Activated naive CD4-positive, alpha-beta T cell treated with anti-CD3 and anti-CD28 coated beads, Interleukin-2, amount 50 U/mL, for 16 hours (primary cell): ENCODE measurements around the gene SOCS4.
"Not testable (repeated sequence)": the region's sequence is repeated elsewhere in the genome, so short reads cannot be mapped to it uniquely, and the experiment has no call there.

Experiments
- DNase-seq: peaks from one replicate; pipeline ENCODE4 v3.0.0-alpha.2; 2020

The SOCS4 gene

DNA sequence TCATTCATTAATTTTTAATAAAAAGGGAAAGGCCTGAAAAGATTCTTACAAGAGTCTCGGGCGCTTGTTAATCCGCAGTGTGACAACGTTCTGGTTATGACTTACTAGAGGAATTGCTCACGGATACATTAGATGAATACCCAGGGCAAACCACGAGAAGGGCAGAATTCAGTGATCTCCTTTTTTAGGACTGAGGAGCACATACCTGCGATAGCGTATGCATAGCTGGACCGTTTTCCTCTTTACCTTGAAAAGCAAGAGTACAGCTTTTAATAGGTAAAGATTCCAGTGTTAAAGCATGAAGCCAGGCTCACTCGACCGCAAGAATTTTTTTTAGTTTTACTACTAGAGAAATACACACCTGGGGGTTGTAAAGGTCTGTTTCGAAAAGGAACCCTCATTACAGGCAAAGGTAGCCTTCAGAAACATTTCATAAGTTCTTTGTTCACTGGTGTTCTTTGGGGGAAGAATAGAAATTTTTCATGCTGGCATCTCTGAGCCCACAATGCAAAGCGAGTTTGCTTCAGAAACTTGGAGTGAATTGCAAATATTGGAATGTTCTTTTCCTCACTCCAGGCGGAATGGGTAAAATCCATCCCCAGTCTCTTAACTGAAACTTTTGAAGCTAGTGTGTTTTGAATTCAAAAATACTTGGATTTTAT is 25.4 kb downstream of the SOCS4 start:
- DNase-seq: no peak

DNA sequence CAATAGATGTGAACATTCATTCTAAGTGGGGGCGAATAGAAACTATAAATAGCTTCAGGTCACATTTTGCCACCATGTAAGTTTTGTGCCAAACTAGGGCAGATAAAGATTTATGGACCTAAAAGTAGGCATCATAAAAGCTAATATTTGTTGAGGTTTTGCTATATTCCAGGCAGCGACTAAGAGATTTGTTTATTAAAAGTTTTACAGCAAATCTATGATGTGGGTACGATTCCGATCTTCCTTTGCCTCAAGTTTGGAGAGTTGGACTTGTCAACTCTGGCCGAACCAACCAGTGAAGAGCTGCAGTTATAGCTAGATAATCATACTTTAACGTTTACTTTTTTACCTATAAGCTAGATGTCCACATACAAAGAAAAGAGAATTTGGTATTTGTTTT is 26.0 kb downstream of the SOCS4 start:
- no peak for DNase-seq

DNA sequence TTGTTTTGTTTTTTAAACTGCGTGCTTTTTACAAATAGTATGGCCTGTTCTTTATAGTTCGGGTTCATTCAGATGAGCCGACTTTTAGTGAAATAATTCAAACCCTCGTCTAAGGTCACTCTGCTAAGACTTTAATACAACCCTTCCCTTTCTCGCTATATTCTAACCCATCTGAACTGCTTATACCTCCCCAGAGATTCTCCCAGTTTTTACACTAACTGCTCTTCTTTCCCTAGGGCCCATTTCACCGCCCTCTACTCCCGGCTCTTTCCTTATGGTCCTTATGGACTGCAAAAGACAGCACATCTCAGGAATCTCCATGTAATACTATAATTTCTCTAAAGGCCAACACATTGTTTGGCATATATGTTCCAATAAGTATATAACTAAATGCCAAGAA is 26.5 kb downstream of the SOCS4 start:
- DNase-seq: no peak

- DNase-seq: no peak
These were observed 27.1 kb downstream of the SOCS4 start for GRCh38 chr14:55054098-55054497.

DNA sequence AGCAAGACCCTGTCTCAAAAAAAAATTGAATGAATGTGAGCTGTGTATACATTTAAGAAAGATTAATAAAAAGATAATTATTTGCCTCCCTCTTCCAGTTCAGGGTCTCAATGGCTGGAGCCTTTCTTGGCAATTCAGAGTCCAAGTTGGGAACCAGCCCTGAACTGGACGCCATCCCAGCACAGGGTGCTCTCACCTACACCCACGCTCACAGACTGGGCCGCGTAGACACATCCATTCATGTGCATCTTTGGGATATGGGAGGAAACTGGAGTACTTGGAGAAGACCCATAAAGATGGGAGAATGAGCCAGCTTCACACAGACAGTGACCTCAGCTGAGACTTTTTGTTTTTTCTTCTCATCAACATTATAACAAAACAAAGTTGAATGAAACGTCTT is 30.9 kb downstream of the SOCS4 start:
- DNase-seq: no peak

DNA sequence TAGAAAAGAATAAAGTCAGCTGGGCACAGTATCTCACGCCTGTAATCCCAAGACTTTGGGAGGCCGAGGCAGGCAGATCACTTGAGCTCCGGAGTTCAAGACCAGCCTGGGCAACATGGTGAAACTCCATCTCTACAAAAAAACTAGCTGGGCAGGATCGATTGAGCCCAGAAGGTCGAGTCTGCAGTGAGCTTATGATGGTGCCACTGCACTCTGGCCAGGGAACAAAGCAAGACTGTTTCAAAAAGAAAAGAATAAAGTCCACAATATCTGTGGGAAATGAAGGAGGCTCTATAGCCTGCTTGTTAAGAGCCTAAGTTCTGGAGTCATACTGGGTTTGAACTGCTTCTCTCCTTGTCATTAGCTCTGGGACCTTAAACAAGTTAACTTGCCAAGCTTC is 32.3 kb downstream of the SOCS4 start:
- DNase-seq: no peak

GRCh38 chr14:55062517-55063351 is 35.7 kb downstream of the SOCS4 start:
- DNase-seq: no peak

DNA sequence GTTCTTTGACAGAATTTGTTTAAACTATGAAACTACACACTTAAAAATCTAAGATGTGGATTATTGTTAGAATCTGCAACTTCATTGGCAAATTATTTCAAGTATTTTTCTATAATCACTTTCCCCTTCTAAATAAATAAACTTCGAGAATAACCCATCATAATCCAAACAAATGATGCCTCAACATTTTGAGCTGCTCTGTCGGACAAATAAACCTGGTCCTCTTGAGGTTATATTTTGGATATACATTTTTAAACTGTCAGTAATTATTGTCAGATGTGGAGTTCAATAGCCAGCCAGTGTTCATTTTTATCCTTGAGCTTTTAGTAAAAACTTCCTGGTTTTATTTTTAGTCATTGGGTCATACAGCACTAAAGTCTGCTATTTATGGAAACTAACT is 37.9 kb downstream of the SOCS4 start:
- not testable (repeated sequence) for DNase-seq

DNA sequence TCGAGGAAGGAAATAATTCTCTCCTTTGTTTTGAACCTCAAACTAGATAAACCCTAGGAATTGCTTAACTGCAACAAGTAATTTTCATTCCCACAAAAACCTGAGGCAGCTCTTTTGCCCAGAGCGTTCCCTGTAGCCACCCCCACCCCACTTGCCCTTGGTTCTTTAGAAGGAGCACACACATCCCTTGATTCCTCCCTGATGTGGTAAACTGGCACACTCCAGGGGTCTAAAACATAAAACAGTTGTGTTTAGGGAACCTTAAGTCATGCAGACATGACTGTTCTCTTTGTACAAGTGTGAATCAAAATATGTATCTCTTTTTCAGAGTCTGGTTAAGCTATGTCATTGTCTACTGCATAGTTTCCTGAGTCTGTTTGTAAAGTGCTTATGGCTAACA is 38.4 kb downstream of the SOCS4 start:
- DNase-seq: no peak

DNA sequence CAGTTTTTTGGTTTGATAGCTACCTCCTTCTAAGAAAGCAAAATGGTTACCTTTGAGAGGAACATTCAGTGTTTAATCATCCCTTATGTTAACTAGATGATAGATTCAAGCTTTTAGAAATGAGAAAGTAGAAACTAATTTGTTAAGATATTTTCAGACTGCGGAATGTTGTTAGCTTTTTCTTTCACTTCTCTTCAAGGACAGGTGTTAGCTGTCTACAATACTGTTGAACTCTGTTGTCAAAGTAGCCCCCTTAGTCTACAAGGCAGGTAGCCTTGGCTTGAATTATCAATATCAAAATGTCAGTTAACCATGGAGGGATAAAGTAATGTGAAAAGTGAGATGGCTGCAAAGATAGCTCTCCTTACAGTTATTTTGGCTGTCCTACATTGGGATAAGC is 39.2 kb downstream of the SOCS4 start:
- no peak for DNase-seq

GRCh38 chr14:55070981-55071411 is 44.0 kb downstream of the SOCS4 start:
- DNase-seq: no peak

- peak; percentile 16 for DNase-seq
These were observed 45.0 kb downstream of the SOCS4 start for GRCh38 chr14:55071870-55072640.

- DNase-seq: no peak
These were observed 46.8 kb downstream of the SOCS4 start for GRCh38 chr14:55073856-55074255.

DNA sequence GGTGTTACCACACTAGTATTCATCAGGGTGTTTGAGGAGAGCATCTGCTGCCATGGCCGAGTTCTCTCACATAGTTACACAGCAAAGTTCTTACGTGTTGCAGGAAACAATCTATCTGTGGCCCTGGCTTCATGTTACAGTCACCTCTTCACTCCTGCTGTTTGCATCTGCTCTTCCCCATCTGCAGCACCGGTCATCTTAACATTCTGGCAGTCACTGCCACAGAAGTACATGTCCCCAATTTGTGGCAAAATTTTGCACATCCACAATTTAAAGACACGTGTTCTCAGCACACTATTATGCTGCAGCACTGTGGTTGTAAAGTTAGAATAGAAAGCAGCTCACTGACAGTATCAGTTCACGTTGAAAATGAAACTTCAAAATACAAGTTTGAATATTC is 47.6 kb downstream of the SOCS4 start:
- no peak for DNase-seq

- DNase-seq: no peak
These were observed 48.7 kb downstream of the SOCS4 start for GRCh38 chr14:55075628-55076175.

DNA sequence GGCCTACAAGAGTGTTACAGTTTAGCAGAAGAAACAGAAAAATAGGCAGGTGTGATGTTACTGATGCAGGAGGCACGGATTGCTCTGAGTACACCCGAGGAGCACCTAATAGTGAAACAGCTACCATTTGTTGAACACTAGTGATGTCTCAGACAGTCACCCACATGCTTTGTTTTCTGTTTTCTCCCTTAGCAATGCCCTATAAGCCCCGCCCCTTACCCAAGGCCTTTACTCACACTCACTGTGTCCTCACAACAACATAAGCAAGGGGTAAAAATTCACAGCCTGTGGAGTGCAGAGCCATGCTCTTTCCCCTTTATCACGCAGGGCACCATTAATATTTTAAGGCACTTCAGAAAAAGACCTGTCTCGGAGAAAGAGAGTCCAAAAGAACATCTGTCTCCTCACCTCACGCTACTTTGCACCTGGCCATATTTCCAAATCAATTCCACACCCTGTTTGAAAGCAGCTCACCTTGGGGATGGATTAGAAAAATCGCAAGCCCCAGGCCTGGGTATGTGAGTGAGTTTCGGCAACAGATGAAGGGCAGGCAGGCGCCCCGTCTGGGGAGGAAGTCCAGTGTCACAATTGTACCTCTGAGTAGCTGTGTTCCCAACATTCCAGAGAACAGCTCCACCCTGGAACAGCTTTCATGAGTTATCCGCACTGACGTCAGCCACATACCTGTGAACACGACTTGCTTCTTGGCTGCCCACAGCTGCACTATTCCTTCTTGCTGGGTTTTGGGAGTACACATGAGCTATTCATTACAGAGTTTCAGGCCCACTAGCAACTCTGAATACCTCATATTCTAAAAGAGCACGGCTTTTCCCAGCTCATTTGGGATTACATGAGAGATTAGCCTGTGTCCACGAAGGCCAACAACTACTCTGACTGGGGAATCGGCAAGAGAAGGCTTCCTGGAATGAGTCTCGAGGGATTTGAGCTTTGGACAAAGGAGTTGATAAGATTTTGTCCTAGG is 50.4 kb downstream of the SOCS4 start:
- DNase-seq: no peak

DNA sequence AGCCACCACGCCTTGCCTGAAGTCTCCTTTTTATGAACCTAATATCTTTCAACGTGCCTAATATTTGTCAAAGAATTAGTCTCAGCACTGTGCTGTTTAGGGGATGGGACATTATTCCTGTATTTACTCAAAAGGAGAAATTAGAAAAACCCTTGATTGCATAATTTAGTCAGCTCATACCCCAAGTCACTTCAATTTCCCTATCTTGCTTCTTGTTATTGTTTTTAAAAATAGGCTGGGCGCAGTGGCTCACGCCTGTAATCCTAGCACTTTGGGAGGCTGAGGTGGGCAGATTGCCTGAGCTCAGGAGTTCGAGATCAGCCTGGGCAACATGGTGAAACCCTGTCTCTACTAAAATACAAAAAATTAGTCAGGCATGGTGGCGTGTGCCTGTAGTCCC is 52.9 kb downstream of the SOCS4 start:
- not testable (repeated sequence) for DNase-seq

- no peak for DNase-seq
These were observed 57.5 kb downstream of the SOCS4 start for GRCh38 chr14:55084401-55085059.

DNA sequence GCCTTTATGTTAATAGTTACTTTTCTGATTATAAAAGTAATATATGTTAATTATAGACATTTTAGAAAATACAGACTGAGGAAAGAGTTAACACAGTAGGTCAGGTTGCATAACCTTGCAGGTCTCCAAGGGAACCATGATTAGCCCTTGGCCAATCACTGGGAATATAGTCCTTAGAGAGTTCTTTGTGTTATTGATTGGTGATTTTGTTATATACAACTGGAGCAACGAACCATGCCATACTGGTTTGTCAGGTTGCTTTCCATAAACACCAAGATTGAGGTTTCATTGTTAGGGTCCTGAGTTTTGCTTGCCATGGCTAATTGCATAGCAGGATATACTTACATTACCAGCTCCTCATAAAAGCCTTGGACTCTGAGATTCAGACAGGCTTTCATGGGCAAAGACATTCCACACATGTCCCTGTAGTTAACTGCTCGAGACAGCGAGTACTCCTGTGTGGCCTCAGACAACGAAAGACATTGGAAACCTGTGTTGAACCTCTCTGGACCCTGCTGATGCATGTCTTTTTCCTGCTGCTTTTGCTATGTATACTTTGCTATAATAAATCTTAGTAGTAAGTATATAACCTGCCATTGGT is 58.1 kb downstream of the SOCS4 start:
- DNase-seq: no peak

- DNase-seq: no peak
These were observed 59.9 kb downstream of the SOCS4 start for GRCh38 chr14:55086938-55087337.

DNA sequence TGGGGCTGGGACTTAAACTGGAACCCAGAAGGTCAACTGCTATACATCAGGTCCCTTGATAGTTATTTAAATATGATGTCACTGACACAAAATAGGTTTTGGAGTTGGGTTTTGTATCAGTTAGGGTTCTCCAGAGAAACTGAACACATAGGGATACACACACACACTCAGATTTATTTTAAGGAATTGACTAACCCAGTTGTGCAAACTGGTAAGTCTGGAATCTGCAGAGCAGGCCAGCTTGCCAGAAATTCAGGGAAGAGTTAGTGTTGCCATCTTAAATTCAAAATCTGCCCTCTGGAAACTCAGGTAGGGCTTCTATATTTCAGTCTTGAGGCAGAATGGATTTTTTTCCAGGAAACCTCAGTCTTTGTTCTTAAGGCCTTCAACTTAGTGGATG is 61.3 kb downstream of the SOCS4 start:
- no peak for DNase-seq
